Heart left ventricle (tissue), 13 donors: ENCODE data around the gene WTIP.

ENCODE experiments used
- CTCF ChIP-seq, 12 donors: fragments of 200-600 bp; sonication (generic) in 4 of 12; IDR thresholded peaks; one replicate each; pipeline versions ENCODE4 v1.5.0 to v1.8.0; 2018 to 2022; ENCODE audit warnings: antibody characterized with exemption in 12 of 12, mild to moderate bottlenecking in 5 of 12
- POLR2A ChIP-seq, 2 donors: fragments of 450-650 bp; IDR thresholded peaks; one replicate each; pipeline ENCODE4 v1.6.1; 2017; ENCODE audit warnings: antibody characterized with exemption in 2 of 2, mild to moderate bottlenecking in 2 of 2, moderate library complexity in 2 of 2
- donor health status: ischemic (EF 13 %, LVEDD 7.1; RV severe dilation, severe dysfunction).
- donor health status: DM: no; HTN: yes; CAD: no.
- donor health status: DM: no; HTN: no; CAD: no.
- donor health status: ischemic (EF 25% LVEDD 6.9; RV normal size, moderate dysfunction).
- donor health status: ischemic (EF 25% LVEDD 5.7; RV mildly dilated, moderate dysfunction).
- donor health status: ischemic (EF 35%, LVEDD 5.7; RV mildly dilated, moderate dysfunction).
- donor health status: nonischemic (EF 11% LVEDD 7.7; RV severe dilation, severe dysfunction).
- donor health status: DM: yes; HTN: yes; CAD: no.
- donor health status: PGD.
- donor health status: ischemic (EF 29% LVEDD 5.4; RV normal size, mild dysfunction).
- donor health status: nonischemic (EF 23%, LVEDD 6.1; RV moderate dilation, normal function).

DNA sequence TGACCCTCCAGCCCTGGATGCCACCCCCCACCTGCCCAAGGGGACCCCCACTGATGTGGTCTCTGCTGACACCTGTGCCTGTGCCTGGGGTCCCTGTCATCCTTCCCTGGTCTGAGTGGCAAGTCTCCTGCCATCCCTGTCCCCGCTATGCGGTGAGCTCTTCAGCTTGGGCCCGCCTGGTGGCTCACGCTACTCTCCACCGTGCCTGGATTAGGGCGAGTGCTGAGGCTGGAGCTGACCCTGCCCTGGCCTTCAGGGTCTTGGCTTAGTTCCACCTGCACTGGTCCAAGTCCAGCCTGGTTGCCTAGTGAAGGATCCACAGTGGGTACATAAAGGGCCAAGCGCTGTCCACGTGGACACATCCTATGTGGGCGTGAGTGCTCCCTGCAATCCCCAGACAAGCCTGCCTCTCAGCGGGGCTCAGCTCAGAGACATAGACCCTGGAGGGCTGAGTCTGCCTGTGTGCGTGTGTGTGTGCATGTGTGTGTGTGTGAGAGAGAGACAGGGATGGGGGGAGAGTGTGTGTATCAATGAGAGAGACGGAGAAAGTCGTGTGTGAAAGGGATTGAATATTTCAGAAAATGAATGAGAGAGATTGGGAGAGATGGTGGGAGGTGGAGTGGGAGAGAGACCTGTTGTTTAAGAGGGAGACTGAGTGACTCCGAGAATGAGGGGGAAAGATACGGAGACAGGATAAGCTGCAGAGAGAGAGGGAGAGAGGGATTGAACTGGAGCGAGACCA, 22.1 kb downstream of the WTIP start:
- TF ChIP-seq CTCF (IDR thresholded peaks at IDR 0.05) (no peak), POLR2A (IDR thresholded peaks at IDR 0.05) (no peak)
